Kidney (tissue), 14 donors: ENCODE measurements around the gene SPG7. TPM values are rescaled to one million over a fixed set of nuclear protein-coding genes. Genes with fewer than 3 reads are reported as not detected.

Source experiments
- DNase-seq, 5 donors: peaks; one replicate each; pipeline ENCODE4 v3.0.0-alpha.2; 2013 to 2020
- FAIRE-seq: peaks from 2 replicates; lab custom pipeline; 2012; peaks lifted over from hg19 to GRCh38; lab: Jason Lieb, UNC
- H3K27ac ChIP-seq, 2 donors: one replicate each; pipeline ENCODE4 v1.7.0; 2013; ENCODE audit warnings: low read depth in 2 of 2, low read length in 2 of 2, inconsistent platforms in 1 of 2
- H3K27me3 ChIP-seq: one replicate; pipeline ENCODE4 v1.7.1; 2013; ENCODE audit warnings: low read length, inconsistent platforms; ENCODE audit not compliant: control insufficient read depth, insufficient read depth
- H3K36me3 ChIP-seq, 3 donors: one replicate each; pipeline versions ENCODE4 v1.7.0 to v1.7.1; 2013; ENCODE audit warnings: low read length in 3 of 3, control low read depth in 1 of 3, inconsistent platforms in 1 of 3; ENCODE audit not compliant: insufficient read depth in 3 of 3, control insufficient read depth in 2 of 3
- H3K4me1 ChIP-seq, 3 donors: one replicate each; pipeline versions ENCODE4 v1.7.0 to v1.7.1; 2013; ENCODE audit warnings: low read length in 3 of 3, inconsistent platforms in 1 of 3, low read depth in 1 of 3; ENCODE audit not compliant: control insufficient read depth in 2 of 3, insufficient read depth in 2 of 3
- H3K4me3 ChIP-seq, 3 donors: one replicate each; pipeline versions ENCODE4 v1.7.0 to v1.8.1; 2013; ENCODE audit warnings: low read length in 3 of 3, control low read depth in 1 of 3, inconsistent platforms in 1 of 3
- H3K9ac ChIP-seq, 3 donors: one replicate each; pipeline versions ENCODE4 v1.7.0 to v1.7.1; 2013; ENCODE audit warnings: low read length in 3 of 3, control low read depth in 1 of 3, inconsistent platforms in 1 of 3
- H3K9me3 ChIP-seq, 3 donors: one replicate each; pipeline versions ENCODE4 v1.7.0 to v1.7.1; 2013; ENCODE audit warnings: low read length in 3 of 3, control low read depth in 1 of 3, inconsistent platforms in 1 of 3; ENCODE audit not compliant: control insufficient read depth in 2 of 3, insufficient read depth in 1 of 3
- CTCF ChIP-seq: IDR thresholded peaks from 3 replicates; pipeline ENCODE4 v1.5.1; 2012; ENCODE audit warnings: mild to moderate bottlenecking, moderate library complexity, borderline replicate concordance; ENCODE audit not compliant: insufficient read depth; ENCODE audit errors: extremely low read depth
- intact Hi-C: fragments of 100-400 bp; cut with DNase I; formaldehyde crosslinking; loops from one replicate; pipeline ENCODE4 v1.11.1; 2022
- polyA plus RNA-seq: library from polyadenylated mRNA; stranded (reverse); fragments of 350-450 nt; fragmentation: Illumina TruSeq; extraction: RNeasy Lipid Tissue Mini Kit (QIAGEN cat#74804); gene quantifications from one replicate; pipeline ENCODE4 v1.2.3, GENCODE V29; 2014; ENCODE audit warnings: low read depth, low replicate concordance; ENCODE audit not compliant: insufficient read depth
- total RNA-seq: library from RNA; stranded (reverse); fragmentation: NEBNext Ultra II Directional; extraction: Animal tissue kit (Norgen Biotek cat#: 25700); gene quantifications from one replicate; pipeline ENCODE4 v1.2.1, GENCODE V29; 2021
- donor health status: control.
- donor health status: control.
- donor health status: control.
- donor health status: control.
- donor health status: control.
- donor health status: DM: yes; HTN: yes; CAD: no.
- donor health status: Normal renal cell carcinoma (clear cell type).

Gene SPG7
- total and polyA plus RNA-seq, 2 donors from 2014 or later: 71.0 to 108 TPM

GRCh38 chr16:89493776-89494175, 14.4 kb upstream of the SPG7 start:
- no peak for DNase-seq

GRCh38 chr16:89495121-89495520, 13.1 kb upstream of the SPG7 start:
- Histone ChIP-seq H3K4me1 (peaks cover 0 to 9% (median 0%) of the 10 kb centered on the region in 3 donors), H3K4me3 (no peak overlapping the region), H3K9me3 (no peaks in the 10 kb centered on the region), H3K36me3 (no peaks in the 10 kb centered on the region), H3K9ac (no peak overlapping the region), H3K27ac (no peak overlapping the region), H3K27me3 (no peaks in the 10 kb centered on the region)
- intact Hi-C loops: no loop called here
- TF ChIP-seq CTCF: no peak
- DNase-seq: no peak
- no peak for FAIRE-seq

More at GRCh38 chr16:89493776-89494175, 14.4 kb upstream of the SPG7 start:
- Histone ChIP-seq H3K27me3 (no peaks in the 10 kb centered on the region), H3K4me1 (peaks cover 0 to 10% (median 2%) of the 10 kb centered on the region in 3 donors), H3K27ac (no peak overlapping the region), H3K36me3 (no peaks in the 10 kb centered on the region), H3K9ac (no peak overlapping the region), H3K9me3 (no peaks in the 10 kb centered on the region), H3K4me3 (no peak overlapping the region)
- intact Hi-C loops: no loop called here
- no peak for TF ChIP-seq CTCF
- no peak for FAIRE-seq

- TF ChIP-seq CTCF: no peak
- Histone ChIP-seq H3K27me3 (no peaks in the 10 kb centered on the region), H3K9me3 (no peaks in the 10 kb centered on the region), H3K4me1 (no peaks in the 10 kb centered on the region), H3K4me3 (no peak overlapping the region), H3K27ac (no peak overlapping the region), H3K36me3 (no peaks in the 10 kb centered on the region), H3K9ac (no peak overlapping the region)
- DNase-seq (peak; percentile 57 to 84 (median 71)), FAIRE-seq (no peak)
- intact Hi-C loops: no loop called here
Observed at GRCh38 chr16:89498839-89499238, 9.4 kb upstream of the SPG7 start.

GRCh38 chr16:89499767-89500166, 8.4 kb upstream of the SPG7 start:
- intact Hi-C loops: loop anchor here (10.0 kb wide), 1 partner anchor 165 kb away; no protein-coding TSS in a partner anchor
- no peak for DNase-seq
- H3K27me3 ChIP-seq: no peaks in the 10 kb centered on the region
- no peak overlapping the region for H3K27ac ChIP-seq
- H3K9me3 ChIP-seq: no peaks in the 10 kb centered on the region
- no peaks in the 10 kb centered on the region for H3K36me3 ChIP-seq
- H3K4me1 ChIP-seq: no peaks in the 10 kb centered on the region
- no peak overlapping the region for H3K9ac ChIP-seq
- H3K4me3 ChIP-seq: no peak overlapping the region
- no peak for TF ChIP-seq CTCF
- no peak for FAIRE-seq
